Smooth muscle cell (in vitro differentiated cells): ENCODE measurements around the gene ALOX5. TPM values are rescaled to one million over a fixed set of nuclear protein-coding genes. Genes with fewer than 3 reads are reported as not detected.

Source experiments
- DNase-seq: peaks from one replicate; lab custom pipeline; 2025; ENCODE audit not compliant: unreplicated experiment; lab: John Stamatoyannopoulos, UW
- H2AFZ ChIP-seq: fragments of 200-600 bp; sonication (generic); 2 replicates; pipeline ENCODE4 v1.6.0; 2016; ENCODE audit warnings: antibody characterized with exemption, low read depth, mild to moderate bottlenecking
- H3F3A ChIP-seq: fragments of 200-600 bp; sonication (generic); 2 replicates; pipeline ENCODE4 v1.6.0; 2017; ENCODE audit warnings: antibody characterized with exemption, low read depth
- H3K27ac ChIP-seq: fragments of 200-600 bp; sonication (generic); 2 replicates; pipeline ENCODE4 v1.5.1; 2016; ENCODE audit warnings: low read depth, mild to moderate bottlenecking
- H3K27me3 ChIP-seq: fragments of 200-600 bp; sonication (generic); 2 replicates; pipeline ENCODE4 v1.6.1; 2016; ENCODE audit warnings: low read depth, mild to moderate bottlenecking
- H3K36me3 ChIP-seq: fragments of 200-600 bp; sonication (generic); 2 replicates; pipeline ENCODE4 v1.5.1; 2016; ENCODE audit warnings: low read depth
- H3K4me1 ChIP-seq: fragments of 200-600 bp; sonication (generic); 2 replicates; pipeline ENCODE4 v1.5.1; 2016; ENCODE audit warnings: low read depth
- H3K4me2 ChIP-seq: fragments of 200-600 bp; sonication (generic); 2 replicates; pipeline ENCODE4 v1.6.0; 2016; ENCODE audit warnings: mild to moderate bottlenecking
- H3K4me3 ChIP-seq: fragments of 200-600 bp; sonication (generic); 2 replicates; pipeline ENCODE4 v1.5.1; 2016; ENCODE audit warnings: mild to moderate bottlenecking
- H3K79me2 ChIP-seq: fragments of 200-600 bp; sonication (generic); 2 replicates; pipeline ENCODE4 v1.6.0; 2016; ENCODE audit warnings: low read depth, mild to moderate bottlenecking
- H3K9ac ChIP-seq: fragments of 200-600 bp; sonication (generic); 2 replicates; pipeline ENCODE4 v1.6.0; 2016; ENCODE audit warnings: low read depth
- H3K9me3 ChIP-seq: fragments of 200-600 bp; sonication (generic); replicated peaks from 2 replicates; pipeline ENCODE4 v1.5.1; 2016; ENCODE audit warnings: low read depth
- H4K20me1 ChIP-seq: fragments of 200-600 bp; sonication (generic); 2 replicates; pipeline ENCODE4 v1.6.0; 2016; ENCODE audit warnings: low read depth
- CTCF ChIP-seq: fragments of 200-600 bp; sonication (generic); IDR thresholded peaks from 2 replicates; pipeline ENCODE4 v1.5.1; 2017; ENCODE audit warnings: borderline replicate concordance, mild to moderate bottlenecking, antibody characterized with exemption; ENCODE audit not compliant: insufficient read depth, poor library complexity, severe bottlenecking
- WGBS: methylation state at CpG from one replicate; pipeline ENCODE4 v1.1.7; 2016; ENCODE audit warnings: low lambda C conversion rate; 5-methylcytosine and 5-hydroxymethylcytosine counted together
- polyA plus RNA-seq: library from polyadenylated mRNA; unstranded; fragments of >200 nt; fragmentation: Nextera tagmentation; extraction: Ambion mirVana; gene quantifications from 2 replicates; pipeline ENCODE4 v1.2.1, GENCODE V29; 2016
- total RNA-seq: library from RNA; depleted of rRNA; stranded (reverse); fragments of >200 nt; gene quantifications from 2 replicates; pipeline ENCODE4 v1.2.3, GENCODE V29; 2014

Gene ALOX5
- total and polyA plus RNA-seq, 2 experiments from 2014 or later: 0.18 TPM; not detected in 1

DNA sequence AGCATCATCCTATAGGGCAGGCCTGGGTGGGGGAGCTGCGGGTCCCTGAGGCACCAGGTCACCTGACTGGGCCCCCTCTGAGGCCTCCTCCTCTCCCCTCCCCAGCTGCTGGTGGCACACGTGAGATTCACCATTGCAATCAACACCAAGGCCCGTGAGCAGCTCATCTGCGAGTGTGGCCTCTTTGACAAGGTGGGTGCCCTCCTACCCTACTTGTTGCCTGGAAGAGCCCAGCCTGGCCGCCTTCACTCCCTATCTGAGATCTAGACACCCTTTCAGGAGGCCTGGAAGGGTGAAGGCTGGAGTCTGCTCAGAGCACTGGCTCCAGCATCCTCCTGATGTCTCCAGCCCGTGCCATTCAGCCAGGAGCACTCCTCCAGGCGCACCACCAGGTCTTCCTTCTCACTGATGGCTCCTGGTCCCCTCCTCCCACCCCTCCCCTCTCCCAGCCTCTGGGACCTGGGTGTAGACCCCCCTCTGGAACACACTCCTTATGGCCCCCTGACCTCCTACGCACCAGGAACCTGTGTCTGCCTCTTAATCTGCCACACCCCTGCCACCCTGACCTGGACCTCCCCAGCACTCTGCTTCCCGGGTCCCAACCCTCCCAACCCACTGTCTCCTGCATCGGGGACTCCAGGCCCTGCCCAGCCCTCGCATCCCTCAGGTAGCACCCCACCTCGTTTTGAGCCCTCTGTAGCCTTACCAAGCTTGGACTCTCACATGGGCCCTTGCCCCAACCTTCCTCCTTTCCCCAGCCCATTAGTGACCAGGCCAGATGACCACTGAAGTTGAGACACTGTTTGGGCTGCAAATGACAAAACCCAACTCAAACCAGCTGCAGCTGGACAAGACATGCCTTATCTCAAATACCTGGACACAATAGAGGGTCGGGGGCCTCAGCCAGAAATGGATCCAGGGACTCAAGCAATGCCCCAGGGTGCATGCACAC, 67.5 kb downstream of the ALOX5 start:
- 89% methylated on average over 13 of the region's 13 CpGs for WGBS
- no peak overlapping the region for H3K9ac ChIP-seq
- no peaks in the 10 kb centered on the region for H3K27me3 ChIP-seq
- no peak for TF ChIP-seq CTCF
- no peaks in the 10 kb centered on the region for H3K4me1 ChIP-seq
- no peak for DNase-seq
- H3K36me3 ChIP-seq: no peaks in the 10 kb centered on the region
- no peaks in the 10 kb centered on the region for H4K20me1 ChIP-seq
- no peaks in the 10 kb centered on the region for H3K79me2 ChIP-seq
- no peaks in the 10 kb centered on the region for H3K9me3 ChIP-seq
- H3K4me3 ChIP-seq: no peak overlapping the region
- no peak overlapping the region for H3K27ac ChIP-seq
- no peak overlapping the region for H2AFZ ChIP-seq
- H3F3A ChIP-seq: no peaks in the 10 kb centered on the region
- no peak overlapping the region for H3K4me2 ChIP-seq

- no peaks in the 10 kb centered on the region for H3K79me2 ChIP-seq
- 88% methylated on average over 6 of the region's 6 CpGs for WGBS
- no peaks in the 10 kb centered on the region for H4K20me1 ChIP-seq
- H3K36me3 ChIP-seq: no peaks in the 10 kb centered on the region
- no peak overlapping the region for H3K27ac ChIP-seq
- H3K4me1 ChIP-seq: no peaks in the 10 kb centered on the region
- no peak overlapping the region for H3K4me3 ChIP-seq
- no peak overlapping the region for H3K9ac ChIP-seq
- no peaks in the 10 kb centered on the region for H3K27me3 ChIP-seq
- no peak overlapping the region for H2AFZ ChIP-seq
- H3K4me2 ChIP-seq: no peak overlapping the region
- no peaks in the 10 kb centered on the region for H3K9me3 ChIP-seq
- no peaks in the 10 kb centered on the region for H3F3A ChIP-seq
- no peak for DNase-seq
- no peak for TF ChIP-seq CTCF
Observed at GRCh38 chr10:45442251-45442650, 68.2 kb downstream of the ALOX5 start.

DNA sequence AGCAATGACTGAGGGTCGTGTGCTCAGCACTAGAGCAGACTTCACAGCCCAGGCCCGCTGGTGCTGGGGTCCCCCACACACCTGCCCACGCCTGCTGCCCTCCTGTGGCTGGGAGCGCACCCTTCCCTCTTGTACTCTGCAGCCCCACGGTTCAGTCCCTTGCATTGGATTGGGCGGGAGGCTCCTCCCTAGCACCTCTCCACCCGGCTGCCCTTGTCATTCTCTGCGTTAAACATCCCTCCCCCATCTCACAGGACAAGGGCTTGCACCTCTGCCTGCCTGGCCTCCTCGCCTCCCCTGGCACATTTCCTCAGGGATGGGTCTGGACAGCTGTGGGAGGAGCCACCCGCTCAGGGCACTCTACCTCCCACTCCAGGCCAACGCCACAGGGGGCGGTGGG, 68.6 kb downstream of the ALOX5 start:
- no peak for DNase-seq
- no peaks in the 10 kb centered on the region for H3F3A ChIP-seq
- H2AFZ ChIP-seq: no peak overlapping the region
- TF ChIP-seq CTCF: no peak
- no peak overlapping the region for H3K4me3 ChIP-seq
- no peaks in the 10 kb centered on the region for H3K27me3 ChIP-seq
- 75% methylated on average over 12 of the region's 12 CpGs for WGBS
- no peaks in the 10 kb centered on the region for H3K9me3 ChIP-seq
- H3K36me3 ChIP-seq: no peaks in the 10 kb centered on the region
- no peak overlapping the region for H3K27ac ChIP-seq
- H3K4me1 ChIP-seq: no peaks in the 10 kb centered on the region
- no peaks in the 10 kb centered on the region for H3K79me2 ChIP-seq
- no peak overlapping the region for H3K4me2 ChIP-seq
- H3K9ac ChIP-seq: no peak overlapping the region
- no peaks in the 10 kb centered on the region for H4K20me1 ChIP-seq
